Measurements from ENCODE around the gene OSBP2. TPM values are rescaled to one million over a fixed set of nuclear protein-coding genes. Genes with fewer than 3 reads are reported as not detected.

OSBP2 gene
- total and polyA plus RNA-seq, 12 donors, result 0.84 to 20.1 (median 13.2) TPM

DNA sequence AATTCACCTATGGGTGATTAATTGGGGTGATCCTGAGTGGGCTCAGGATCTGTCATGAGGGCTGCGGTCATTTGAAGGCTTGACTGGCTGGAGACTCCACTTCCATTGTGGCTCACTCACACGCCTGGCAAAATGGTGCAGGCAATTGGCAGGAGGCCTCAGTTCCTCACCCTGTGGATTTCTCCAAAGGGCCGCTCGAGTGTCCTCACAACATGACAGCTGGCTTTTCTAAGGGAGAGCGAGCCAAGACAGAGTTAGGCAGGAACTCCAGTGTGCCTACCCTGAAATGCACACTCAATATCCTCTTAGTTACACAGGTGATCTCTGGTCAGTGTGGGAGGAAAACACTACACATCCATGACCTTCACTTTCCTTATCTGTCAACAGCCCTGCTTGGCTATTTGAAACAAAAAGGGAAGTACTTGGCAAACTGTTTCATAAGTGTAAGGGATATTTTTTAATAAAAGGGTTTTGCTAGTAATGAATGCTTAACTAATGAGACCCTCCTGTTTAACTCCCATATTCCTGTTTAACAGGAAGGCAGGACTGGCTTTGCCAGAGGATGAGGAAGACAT, 25.7 kb downstream of the OSBP2 start:
- DNase-seq (no peak), ATAC-seq (no peak)
- TF ChIP-seq, protein P1, sequence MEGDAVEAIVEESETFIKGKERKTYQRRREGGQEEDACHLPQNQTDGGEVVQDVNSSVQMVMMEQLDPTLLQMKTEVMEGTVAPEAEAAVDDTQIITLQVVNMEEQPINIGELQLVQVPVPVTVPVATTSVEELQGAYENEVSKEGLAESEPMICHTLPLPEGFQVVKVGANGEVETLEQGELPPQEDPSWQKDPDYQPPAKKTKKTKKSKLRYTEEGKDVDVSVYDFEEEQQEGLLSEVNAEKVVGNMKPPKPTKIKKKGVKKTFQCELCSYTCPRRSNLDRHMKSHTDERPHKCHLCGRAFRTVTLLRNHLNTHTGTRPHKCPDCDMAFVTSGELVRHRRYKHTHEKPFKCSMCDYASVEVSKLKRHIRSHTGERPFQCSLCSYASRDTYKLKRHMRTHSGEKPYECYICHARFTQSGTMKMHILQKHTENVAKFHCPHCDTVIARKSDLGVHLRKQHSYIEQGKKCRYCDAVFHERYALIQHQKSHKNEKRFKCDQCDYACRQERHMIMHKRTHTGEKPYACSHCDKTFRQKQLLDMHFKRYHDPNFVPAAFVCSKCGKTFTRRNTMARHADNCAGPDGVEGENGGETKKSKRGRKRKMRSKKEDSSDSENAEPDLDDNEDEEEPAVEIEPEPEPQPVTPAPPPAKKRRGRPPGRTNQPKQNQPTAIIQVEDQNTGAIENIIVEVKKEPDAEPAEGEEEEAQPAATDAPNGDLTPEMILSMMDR (IDR thresholded peaks at IDR 0.05), result no peak
- H3K27me3 ChIP-seq, result no peaks in the 10 kb centered on the region
- no peak overlapping the region for H3K27ac ChIP-seq
- H3K4me3 ChIP-seq, result no peak overlapping the region
- 76 to 88% methylated on average over 5 of the region's 5 CpGs for WGBS, 2 donors
- H3K4me1 ChIP-seq, result peaks cover 0 to 16% (median 0%) of the 10 kb centered on the region in 9 donors
- intact Hi-C loops (cut with DNase I), result no loop called here
- H3K36me3 ChIP-seq, result no peaks in the 10 kb centered on the region
- no peaks in the 10 kb centered on the region for H3K9me3 ChIP-seq

DNA sequence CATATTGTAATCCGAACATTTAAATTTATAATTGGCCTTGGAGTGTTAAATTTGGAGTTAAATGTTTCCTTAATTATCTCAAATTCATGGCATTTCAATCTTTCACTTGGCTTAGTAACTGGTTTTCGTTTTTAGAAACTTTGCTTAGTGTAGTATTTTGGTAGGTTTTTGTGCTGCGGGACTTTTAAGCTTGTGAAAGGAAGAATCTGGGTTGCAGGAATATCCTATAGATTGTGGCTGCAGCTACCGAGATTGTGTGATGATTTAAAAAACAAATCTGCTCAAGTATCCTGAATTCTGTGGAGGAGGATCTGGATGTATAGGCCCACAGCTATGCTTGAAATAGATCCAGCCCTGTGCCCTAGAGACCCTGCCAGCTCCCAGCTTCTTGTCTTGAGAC, 27.1 kb downstream of the OSBP2 start:
- H3K9me3 ChIP-seq, result no peaks in the 10 kb centered on the region
- DNase-seq, result no peak
- H3K36me3 ChIP-seq, result no peaks in the 10 kb centered on the region
- H3K4me3 ChIP-seq, result no peak overlapping the region
- no peaks in the 10 kb centered on the region for H3K27me3 ChIP-seq
- H3K27ac ChIP-seq, result no peak overlapping the region
- 79 to 80% methylated on average over 4 of the region's 4 CpGs for WGBS, 2 donors
- intact Hi-C loops (cut with DNase I), result no loop called here
- TF ChIP-seq, protein P1 (IDR thresholded peaks at IDR 0.05), result no peak
- peaks cover 0 to 16% (median 0%) of the 10 kb centered on the region in 9 donors for H3K4me1 ChIP-seq
- ATAC-seq, result no peak

DNA sequence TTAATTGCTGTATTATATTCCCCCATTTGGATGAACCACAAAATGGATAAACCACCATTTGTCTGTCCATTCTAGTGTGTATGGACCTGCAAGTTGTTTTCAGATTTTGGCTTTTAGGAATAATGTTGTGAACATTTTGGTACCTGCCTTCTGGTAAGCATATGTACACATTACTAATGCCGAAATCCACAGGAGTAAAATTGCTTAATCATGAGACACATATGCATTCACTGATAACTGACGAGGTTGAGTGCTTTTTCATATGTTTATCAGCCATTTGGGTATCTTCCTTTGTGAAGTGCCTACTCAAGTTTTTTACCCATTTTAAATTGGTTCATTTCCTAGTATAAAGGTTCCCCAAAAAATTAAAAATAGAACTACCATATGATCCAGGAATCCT, 34.2 kb downstream of the OSBP2 start:
- Histone ChIP-seq H3K9me3 (no peaks in the 10 kb centered on the region), H3K4me1 (peaks cover 0 to 6% (median 0%) of the 10 kb centered on the region in 9 donors), H3K4me3 (no peak overlapping the region), H3K27ac (no peak overlapping the region), H3K36me3 (no peaks in the 10 kb centered on the region), H3K27me3 (no peaks in the 10 kb centered on the region)
- ATAC-seq (no peak), DNase-seq (no peak)
- 72 to 73% methylated on average over 2 of the region's 2 CpGs for WGBS, 2 donors
- intact Hi-C loops (cut with DNase I), result no loop called here
- TF ChIP-seq, protein P1 (IDR thresholded peaks at IDR 0.05), result no peak

DNA sequence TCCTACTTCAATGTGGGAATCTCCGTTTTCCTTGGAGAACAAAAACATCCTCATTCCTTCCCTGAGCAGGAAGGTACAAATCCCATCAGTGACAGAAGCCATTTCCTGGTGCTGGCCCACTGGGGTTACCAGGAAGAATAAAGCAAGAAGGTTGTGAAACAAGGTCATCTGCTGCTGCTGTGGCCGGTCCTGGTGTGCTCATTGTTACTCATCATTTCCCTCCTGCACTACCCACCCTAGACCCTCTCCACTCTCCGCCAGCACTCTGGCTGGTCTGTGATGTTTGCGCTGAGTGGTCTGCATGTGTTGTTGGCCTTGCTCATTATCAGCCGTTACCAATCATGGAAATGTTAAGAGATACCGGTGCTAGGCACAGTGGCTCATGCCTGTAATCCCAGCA, 37.0 kb downstream of the OSBP2 start:
- Histone ChIP-seq H3K4me3 (no peak overlapping the region), H3K9me3 (peaks cover 0 to 10% (median 0%) of the 10 kb centered on the region in 11 donors), H3K27ac (no peak overlapping the region), H3K36me3 (no peaks in the 10 kb centered on the region), H3K4me1 (peaks cover 0 to 6% (median 0%) of the 10 kb centered on the region in 9 donors), H3K27me3 (no peaks in the 10 kb centered on the region)
- DNase-seq (no peak), ATAC-seq (no peak)
- TF ChIP-seq, protein P1 (IDR thresholded peaks at IDR 0.05), result no peak
- intact Hi-C loops (cut with DNase I), result no loop called here
- WGBS, 2 donors, result 82 to 83% methylated on average over 6 of the region's 6 CpGs
